Ishikawa (cell line): ENCODE data around the gene BANP.

Source experiments
- CEBPB ChIP-seq: IDR thresholded peaks from 2 replicates; pipeline ENCODE4 v1.6.1; 2012
- CREB1 ChIP-seq: IDR thresholded peaks from 2 replicates; pipeline ENCODE4 v1.6.1; 2012; ENCODE audit warnings: low read depth
- EGR1 ChIP-seq: IDR thresholded peaks from 2 replicates; pipeline ENCODE4 v1.6.1; 2012
- EP300 ChIP-seq: IDR thresholded peaks from 2 replicates; pipeline ENCODE4 v1.6.1; 2012; ENCODE audit warnings: borderline replicate concordance
- FOXM1 ChIP-seq: IDR thresholded peaks from 2 replicates; pipeline ENCODE4 v1.6.1; 2012; ENCODE audit warnings: low read depth, borderline replicate concordance
- MAX ChIP-seq: IDR thresholded peaks from 2 replicates; pipeline ENCODE4 v1.6.1; 2012
- NFIC ChIP-seq: IDR thresholded peaks from 2 replicates; pipeline ENCODE4 v1.6.1; 2012
- RAD21 ChIP-seq: IDR thresholded peaks from 2 replicates; pipeline ENCODE4 v1.6.1; 2012; ENCODE audit warnings: low read depth
- REST ChIP-seq: IDR thresholded peaks from 2 replicates; pipeline ENCODE4 v1.6.1; 2012; ENCODE audit warnings: low read depth, mild to moderate bottlenecking
- TAF1 ChIP-seq: IDR thresholded peaks from 2 replicates; pipeline ENCODE4 v1.6.1; 2012; ENCODE audit warnings: low read depth, mild to moderate bottlenecking
- TCF12 ChIP-seq: IDR thresholded peaks from 2 replicates; pipeline ENCODE4 v1.6.1; 2012; ENCODE audit warnings: low read depth
- TEAD4 ChIP-seq: IDR thresholded peaks from 2 replicates; pipeline ENCODE4 v1.6.1; 2012
- USF1 ChIP-seq: IDR thresholded peaks from 2 replicates; pipeline ENCODE4 v1.6.1; 2012
- YY1 ChIP-seq: IDR thresholded peaks from 2 replicates; pipeline ENCODE4 v1.6.1; 2012; ENCODE audit warnings: low read depth
- ZBTB7A ChIP-seq: IDR thresholded peaks from 2 replicates; pipeline ENCODE4 v1.6.1; 2012; ENCODE audit warnings: low read depth

BANP gene

GRCh38 chr16:87936375-87937230 lies 14.6 kb upstream of the BANP start, which contains the start of gene CA5A:
TSS of gene CA5A (minus strand) at chr16:87936529. CDS start at chr16:87936450, 79 bp downstream.
- TF ChIP-seq CEBPB (no peak), RAD21 (no peak), TAF1 (no peak), EGR1 (no peak), CREB1 (no peak), ZBTB7A (no peak), USF1 (no peak), YY1 (no peak), REST (no peak), TEAD4 (no peak)

- TF ChIP-seq REST = no peak
- no peak for TF ChIP-seq TAF1
- no peak for TF ChIP-seq USF1
- TF ChIP-seq ZBTB7A = no peak
- TF ChIP-seq EP300 = no peak
- no peak for TF ChIP-seq MAX
- TF ChIP-seq NFIC = no peak
- TF ChIP-seq RAD21 = no peak
- TF ChIP-seq CREB1 = no peak
- no peak for TF ChIP-seq CEBPB
Measured at GRCh38 chr16:87938412-87938949, 12.8 kb upstream of the BANP start.

- TF ChIP-seq RAD21 = no peak
- no peak for TF ChIP-seq NFIC
- no peak for TF ChIP-seq ZBTB7A
- no peak for TF ChIP-seq TCF12
- no peak for TF ChIP-seq EGR1
- TF ChIP-seq MAX = no peak
- no peak for TF ChIP-seq CEBPB
- TF ChIP-seq TEAD4 = no peak
Measured at GRCh38 chr16:87939562-87940423, 11.4 kb upstream of the BANP start.

GRCh38 chr16:87942680-87943079 lies 8.6 kb upstream of the BANP start:
- TF ChIP-seq ZBTB7A (no peak), MAX (no peak), FOXM1 (no peak), CREB1 (no peak), REST (no peak), TAF1 (no peak), EGR1 (no peak), EP300 (no peak), TCF12 (no peak)
